HEK293 (cell line): ENCODE measurements around the gene LRCH4.

Experiments
- CTCF ChIA-PET: fragments of 350-600 bp; formaldehyde crosslinking; extraction: SDS; loops from one replicate; lab custom pipeline; 2021; ENCODE audit warnings: antibody characterized with exemption; lab: Yijun Ruan, JAX
- POLR2A ChIA-PET: fragments of 300-600 bp; formaldehyde crosslinking; extraction: SDS; loops from one replicate; lab custom pipeline; 2020; ENCODE audit warnings: antibody characterized with exemption, inconsistent platforms; lab: Yijun Ruan, JAX
- H3K27ac ChIP-seq: fragments of 200-500 bp; sonication (Bioruptor generic); 2 replicates; pipeline ENCODE4 v1.5.1; 2014; ENCODE audit warnings: low read depth, low read length, control low read depth, inconsistent platforms; ENCODE audit errors: extremely low read depth
- H3K36me3 ChIP-seq, 2 experiments: fragments of 200-500 bp in 1 of 2; sonication (Bioruptor generic) in 1 of 2; 1 replicate in 1 of 2; 2 replicates in 1 of 2; pipeline ENCODE4 v1.5.1; 2014 to 2017; ENCODE audit warnings: inconsistent platforms in 2 of 2, low read length in 2 of 2; ENCODE audit not compliant: control insufficient read depth in 2 of 2, insufficient read depth in 1 of 2
- H3K4me1 ChIP-seq: fragments of 200-500 bp; sonication (Bioruptor generic); 2 replicates; pipeline ENCODE4 v1.5.1; 2014; ENCODE audit warnings: mild to moderate bottlenecking, low read length, inconsistent platforms; ENCODE audit not compliant: control insufficient read depth, insufficient read depth
- H3K4me3 ChIP-seq: 2 replicates; pipeline ENCODE4 v1.5.1; 2011; ENCODE audit warnings: low read depth, mild to moderate bottlenecking, control low read depth, low read length, moderate library complexity
- H3K9me3 ChIP-seq: fragments of 200-500 bp; sonication (Bioruptor generic); 2 replicates; pipeline ENCODE4 v1.5.1; 2014; ENCODE audit warnings: low read depth, low read length, inconsistent platforms; ENCODE audit not compliant: control insufficient read depth, insufficient read depth
- BCL11A ChIP-seq: fragments of 450-650 bp; formaldehyde crosslinking; IDR thresholded peaks from 2 replicates; pipeline ENCODE4 v1.5.1; 2016; ENCODE audit warnings: low read depth, missing biosample characterization, missing genetic modification characterization
- BCL11B ChIP-seq: fragments of 450-650 bp; formaldehyde crosslinking; IDR thresholded peaks from 2 replicates; pipeline ENCODE4 v1.5.1; 2016; ENCODE audit warnings: low read depth, missing biosample characterization, missing genetic modification characterization
- GLI2 ChIP-seq: fragments of 450-650 bp; formaldehyde crosslinking; IDR thresholded peaks from 2 replicates; pipeline ENCODE4; 2017; ENCODE audit warnings: missing biosample characterization, missing genetic modification characterization, low read depth, borderline replicate concordance
- GLI4 ChIP-seq: fragments of 450-650 bp; formaldehyde crosslinking; IDR thresholded peaks from 2 replicates; pipeline ENCODE4 v1.5.1; 2016; ENCODE audit warnings: missing biosample characterization, missing genetic modification characterization
- HIC1 ChIP-seq: fragments of 450-650 bp; formaldehyde crosslinking; IDR thresholded peaks from 2 replicates; pipeline ENCODE4 v1.5.1; 2016; ENCODE audit warnings: missing biosample characterization, missing genetic modification characterization
- KLF1 ChIP-seq: fragments of 450-650 bp; formaldehyde crosslinking; IDR thresholded peaks from 2 replicates; pipeline ENCODE4 v1.5.1; 2016; ENCODE audit warnings: missing biosample characterization, missing genetic modification characterization
- MZF1 ChIP-seq: fragments of 450-650 bp; formaldehyde crosslinking; IDR thresholded peaks from 2 replicates; pipeline ENCODE4 v1.5.1; 2017; ENCODE audit warnings: missing biosample characterization, missing genetic modification characterization, borderline replicate concordance
- REPIN1 ChIP-seq: fragments of 450-650 bp; formaldehyde crosslinking; IDR thresholded peaks from 2 replicates; pipeline ENCODE4 v1.5.1; 2017; ENCODE audit warnings: missing biosample characterization, missing genetic modification characterization, low read depth
- SALL2 ChIP-seq: fragments of 450-650 bp; formaldehyde crosslinking; IDR thresholded peaks from 2 replicates; pipeline ENCODE4 v1.5.0; 2017; ENCODE audit warnings: missing biosample characterization, mild to moderate bottlenecking, missing genetic modification characterization, borderline replicate concordance
- SP3 ChIP-seq: fragments of 450-650 bp; formaldehyde crosslinking; IDR thresholded peaks from 2 replicates; pipeline ENCODE4 v1.5.1; 2016; ENCODE audit warnings: missing biosample characterization, missing genetic modification characterization
- ZBTB20 ChIP-seq: fragments of 450-650 bp; formaldehyde crosslinking; IDR thresholded peaks from 2 replicates; pipeline ENCODE4 v1.5.1; 2016; ENCODE audit warnings: missing biosample characterization, missing genetic modification characterization
- ZBTB48 ChIP-seq: fragments of 450-650 bp; formaldehyde crosslinking; IDR thresholded peaks from 2 replicates; pipeline ENCODE4 v1.5.1; 2016; ENCODE audit warnings: missing biosample characterization, missing genetic modification characterization
- ZEB2 ChIP-seq: fragments of 450-650 bp; formaldehyde crosslinking; IDR thresholded peaks from 2 replicates; pipeline ENCODE4 v1.5.1; 2016; ENCODE audit warnings: missing biosample characterization, missing genetic modification characterization
- ZFHX2 ChIP-seq: fragments of 450-650 bp; formaldehyde crosslinking; conservative IDR thresholded peaks from 2 replicates; pipeline ENCODE4 v1.5.1; 2016; ENCODE audit warnings: missing biosample characterization, missing genetic modification characterization
- ZNF10 ChIP-seq: fragments of 450-650 bp; formaldehyde crosslinking; IDR thresholded peaks from 2 replicates; pipeline ENCODE4 v1.5.1; 2017; ENCODE audit warnings: missing biosample characterization, missing genetic modification characterization
- ZNF121 ChIP-seq: fragments of 450-650 bp; formaldehyde crosslinking; IDR thresholded peaks from 2 replicates; pipeline ENCODE4 v1.5.1; 2016; ENCODE audit warnings: missing biosample characterization, missing genetic modification characterization
- ZNF2 ChIP-seq: fragments of 450-650 bp; formaldehyde crosslinking; IDR thresholded peaks from 2 replicates; pipeline ENCODE4 v1.5.1; 2016; ENCODE audit warnings: missing biosample characterization, missing genetic modification characterization
- ZNF202 ChIP-seq: fragments of 450-650 bp; formaldehyde crosslinking; IDR thresholded peaks from 2 replicates; pipeline ENCODE4 v1.5.1; 2016; ENCODE audit warnings: missing biosample characterization, missing genetic modification characterization, borderline replicate concordance
- ZNF223 ChIP-seq: fragments of 450-650 bp; formaldehyde crosslinking; IDR thresholded peaks from 2 replicates; pipeline ENCODE4 v1.5.1; 2016; ENCODE audit warnings: missing biosample characterization, missing genetic modification characterization
- ZNF24 ChIP-seq: fragments of 450-650 bp; formaldehyde crosslinking; IDR thresholded peaks from 2 replicates; pipeline ENCODE4 v1.5.1; 2016; ENCODE audit warnings: missing biosample characterization, missing genetic modification characterization
- ZNF292 ChIP-seq: fragments of 450-650 bp; formaldehyde crosslinking; IDR thresholded peaks from 2 replicates; pipeline ENCODE4 v1.5.1; 2016; ENCODE audit warnings: low read depth, missing biosample characterization, missing genetic modification characterization, borderline replicate concordance
- ZNF423 ChIP-seq: fragments of 450-650 bp; formaldehyde crosslinking; IDR thresholded peaks from 2 replicates; pipeline ENCODE4 v1.5.1; 2016; ENCODE audit warnings: missing biosample characterization, missing genetic modification characterization
- ZNF433 ChIP-seq: fragments of 450-650 bp; formaldehyde crosslinking; IDR thresholded peaks from 2 replicates; pipeline ENCODE4 v1.5.1; 2016; ENCODE audit warnings: missing biosample characterization, missing genetic modification characterization, low read depth
- ZNF473 ChIP-seq: fragments of 450-650 bp; formaldehyde crosslinking; IDR thresholded peaks from 2 replicates; pipeline ENCODE4 v1.5.1; 2017; ENCODE audit warnings: missing biosample characterization, missing genetic modification characterization
- ZNF521 ChIP-seq: fragments of 450-650 bp; formaldehyde crosslinking; IDR thresholded peaks from 2 replicates; pipeline ENCODE4 v1.5.1; 2017; ENCODE audit warnings: missing biosample characterization, mild to moderate bottlenecking, missing genetic modification characterization
- ZNF645 ChIP-seq: fragments of 450-650 bp; formaldehyde crosslinking; IDR thresholded peaks from 2 replicates; pipeline ENCODE4; 2016; ENCODE audit warnings: missing biosample characterization, missing genetic modification characterization
- ZNF776 ChIP-seq: fragments of 450-650 bp; formaldehyde crosslinking; IDR thresholded peaks from 2 replicates; pipeline ENCODE4 v1.5.0; 2017; ENCODE audit warnings: missing biosample characterization, missing genetic modification characterization, borderline replicate concordance
- ZSCAN23 ChIP-seq: fragments of 450-650 bp; formaldehyde crosslinking; IDR thresholded peaks from 2 replicates; pipeline ENCODE4 v1.5.1; 2016; ENCODE audit warnings: missing biosample characterization, missing genetic modification characterization

The LRCH4 gene

GRCh38 chr7:100577103-100577502 lies 8.8 kb downstream of the LRCH4 start (continued):
- TF ChIP-seq ZNF292 (tag by site-specific recombination) (no peak), ZNF433 (tag by site-specific recombination) (no peak)

- Histone ChIP-seq H3K36me3 (peaks cover 6 to 48% of the 10 kb centered on the region in 2 experiments; a peak in 2 of 3 replicates), H3K4me3 (no peak overlapping the region), H3K4me1 (no peaks in the 10 kb centered on the region), H3K27ac (no peak overlapping the region), H3K9me3 (no peaks in the 10 kb centered on the region)
- ChIA-PET POLR2A (interaction anchor here (0.6 to 1.4 kb wide), 2 partner anchors 10 to 156 kb away, joined by 5 to 6 read pairs; partner anchors contain the start of genes FBXO24 and LRCH4), CTCF (interaction anchor here (0.9 kb wide), 1 partner anchor 9 kb away, joined by 3 read pairs; no protein-coding TSS in a partner anchor)
- TF ChIP-seq ZNF121 (tag by site-specific recombination) = peak; percentile 87
- no peak for TF ChIP-seq ZSCAN23 (tag by site-specific recombination)
Observed at GRCh38 chr7:100576384-100576993, 9.4 kb downstream of the LRCH4 start.

- ChIA-PET POLR2A (interaction anchor here (1.4 kb wide), 1 partner anchor 10 kb away, joined by 6 read pairs; the partner anchor contains the start of genes FBXO24 and LRCH4), CTCF (interaction anchor here (0.9 kb wide), 1 partner anchor 9 kb away, joined by 3 read pairs; no protein-coding TSS in a partner anchor)
- Histone ChIP-seq H3K27ac (no peak overlapping the region), H3K9me3 (no peaks in the 10 kb centered on the region), H3K36me3 (peaks cover 6 to 41% of the 10 kb centered on the region in 2 experiments; a peak in 2 of 3 replicates), H3K4me1 (no peaks in the 10 kb centered on the region; the same call in 1 of the 2 replicates), H3K4me3 (no peak overlapping the region)
- TF ChIP-seq ZNF202 (tag by site-specific recombination) (no peak), KLF1 (tag by site-specific recombination) (no peak), GLI4 (tag by site-specific recombination) (no peak), ZNF521 (no peak), BCL11B (no peak), MZF1 (tag by site-specific recombination) (no peak), ZNF645 (tag by site-specific recombination) (no peak), SALL2 (tag by site-specific recombination) (no peak), REPIN1 (tag by site-specific recombination) (no peak), ZNF223 (no peak), ZBTB48 (tag by site-specific recombination) (no peak), ZNF2 (tag by site-specific recombination) (no peak), ZNF10 (tag by site-specific recombination) (no peak), ZNF473 (tag by site-specific recombination) (no peak)
Observed at GRCh38 chr7:100575746-100576383, 10.1 kb downstream of the LRCH4 start.

GRCh38 chr7:100575206-100575631 lies 10.7 kb downstream of the LRCH4 start:
- Histone ChIP-seq H3K9me3 (no peaks in the 10 kb centered on the region), H3K4me1 (peaks cover under 1% of the 10 kb centered on the region; the same call in 1 of the 2 replicates), H3K27ac (no peak overlapping the region), H3K4me3 (no peak overlapping the region), H3K36me3 (peaks cover under 1 to 35% of the 10 kb centered on the region in 2 experiments; a peak in 2 of 3 replicates)
- POLR2A ChIA-PET = no interaction called here
- CTCF ChIA-PET = no interaction called here
- TF ChIP-seq ZNF24 = no peak
- TF ChIP-seq GLI2 (tag by site-specific recombination) = no peak
- no peak for TF ChIP-seq BCL11A (tag by site-specific recombination)
- TF ChIP-seq ZEB2 (tag by site-specific recombination) = no peak
- TF ChIP-seq ZNF776 (tag by site-specific recombination) = no peak
- peak; percentile 62 for TF ChIP-seq HIC1 (tag by site-specific recombination)
- no peak for TF ChIP-seq ZNF423
- peak; percentile 46 for TF ChIP-seq ZFHX2
- no peak for TF ChIP-seq SP3 (tag by site-specific recombination)
- TF ChIP-seq ZBTB20 (tag by site-specific recombination) = no peak
